Activated B cell treated with CpG ODN at 0.5 μM for 24 hours (primary cell): ENCODE results near the gene C6orf141. TPM values are rescaled to one million over a fixed set of nuclear protein-coding genes. Genes with fewer than 3 reads are reported as not detected.
A peak's percentile ranks its signal among the peaks of the same experiment; 100 is the strongest.

ENCODE experiments used
- ATAC-seq: fragments of 200-7000 bp; cut with Tn5 transposase; one replicate; pipeline ENCODE4 v1.10.0; 2021; ENCODE audit warnings: low read depth, mild to moderate bottlenecking, moderate library complexity
- CTCF ChIA-PET: fragments of 350-600 bp; sonication (Branson Sonifier 250); formaldehyde crosslinking; loops from one replicate; lab custom pipeline; 2021; ENCODE audit warnings: antibody characterized with exemption; lab: Charles Lee
- POLR2A ChIA-PET: fragments of 350-600 bp; sonication (Branson Sonifier 250); formaldehyde crosslinking; loops from one replicate; lab custom pipeline; 2021; ENCODE audit warnings: antibody characterized with exemption; lab: Charles Lee
- DNase-seq: peaks from one replicate; pipeline ENCODE4 v3.0.0; 2022
- H3K27ac Mint-ChIP-seq: one replicate; pipeline ENCODE4 v1.8.0; 2020; ENCODE audit warnings: mixed read lengths
- H3K27me3 Mint-ChIP-seq: one replicate; pipeline ENCODE4 v1.8.0; 2021; ENCODE audit warnings: mixed read lengths
- H3K36me3 Mint-ChIP-seq: one replicate; pipeline ENCODE4 v1.8.0; 2021; ENCODE audit warnings: low read depth, mixed read lengths
- H3K4me1 Mint-ChIP-seq: one replicate; pipeline ENCODE4 v1.8.0; 2021; ENCODE audit warnings: mixed read lengths
- H3K4me3 Mint-ChIP-seq: one replicate; pipeline ENCODE4 v1.8.0; 2020; ENCODE audit warnings: mild to moderate bottlenecking, mixed read lengths
- H3K9me3 Mint-ChIP-seq: one replicate; pipeline ENCODE4 v1.8.0; 2020; ENCODE audit warnings: mixed read lengths
- CTCF ChIP-seq: fragments of 200-600 bp; IDR thresholded peaks from one replicate; pipeline ENCODE4 v1.8.0; 2022; ENCODE audit warnings: antibody characterized with exemption, mild to moderate bottlenecking
- intact Hi-C: fragments of 100-400 bp; cut with micrococcal nuclease; formaldehyde crosslinking; loops from one replicate; pipeline ENCODE4 v1.15.1; 2024
- total RNA-seq: library from RNA; stranded (reverse); gene quantifications from 2 replicates; pipeline ENCODE4 v1.2.3, GENCODE V29; 2022

Gene C6orf141
- total RNA-seq, result not detected in 2 replicates

- Mint-ChIP-seq H3K4me3 (peak within 1 kb of the TSS; percentile 69), H3K27ac (no peak within 1 kb of the TSS), H3K36me3 (no peaks in the 10 kb centered on the region), H3K27me3 (peaks cover 42% of the 10 kb centered on the region), H3K4me1 (peaks cover 19% of the 10 kb centered on the region), H3K9me3 (no peaks in the 10 kb centered on the region)
- TF ChIP-seq CTCF, result no peak
- intact Hi-C loops, result no loop called here
- ATAC-seq (no peak), DNase-seq (no peak)
- CTCF ChIA-PET, result interaction anchor here (1.4 kb wide), 1 partner anchor 15 kb away, joined by 3 read pairs; no protein-coding TSS in a partner anchor
- POLR2A ChIA-PET, result no interaction called here
Measured at GRCh38 chr6:49550492-49551077, at the start of gene C6orf141. C6orf141 (plus strand) TSS chr6:49550668; CDS start chr6:49550793, 125 bp downstream.

- TF ChIP-seq CTCF, result no peak
- Mint-ChIP-seq H3K4me1 (no peaks in the 10 kb centered on the region), H3K4me3 (no peak overlapping the region), H3K36me3 (no peaks in the 10 kb centered on the region), H3K27ac (no peak overlapping the region), H3K27me3 (peaks cover 3% of the 10 kb centered on the region), H3K9me3 (no peaks in the 10 kb centered on the region)
- CTCF ChIA-PET, result no interaction called here
- intact Hi-C loops, result no loop called here
- ATAC-seq (no peak), DNase-seq (no peak)
- POLR2A ChIA-PET, result no interaction called here
Measured at GRCh38 chr6:49504666-49505065, 45.8 kb upstream of the C6orf141 start.

- peaks cover 7% of the 10 kb centered on the region for H3K27me3 Mint-ChIP-seq
- H3K36me3 Mint-ChIP-seq, result no peaks in the 10 kb centered on the region
- H3K4me3 Mint-ChIP-seq, result no peak overlapping the region
- no peak overlapping the region for H3K27ac Mint-ChIP-seq
- no peak for DNase-seq
- no peak for TF ChIP-seq CTCF
- ATAC-seq, result no peak
- no peaks in the 10 kb centered on the region for H3K9me3 Mint-ChIP-seq
- POLR2A ChIA-PET, result no interaction called here
- H3K4me1 Mint-ChIP-seq, result no peaks in the 10 kb centered on the region
- CTCF ChIA-PET, result no interaction called here
- intact Hi-C loops, result no loop called here
Measured at GRCh38 chr6:49506569-49507111, 43.8 kb upstream of the C6orf141 start.

DNA sequence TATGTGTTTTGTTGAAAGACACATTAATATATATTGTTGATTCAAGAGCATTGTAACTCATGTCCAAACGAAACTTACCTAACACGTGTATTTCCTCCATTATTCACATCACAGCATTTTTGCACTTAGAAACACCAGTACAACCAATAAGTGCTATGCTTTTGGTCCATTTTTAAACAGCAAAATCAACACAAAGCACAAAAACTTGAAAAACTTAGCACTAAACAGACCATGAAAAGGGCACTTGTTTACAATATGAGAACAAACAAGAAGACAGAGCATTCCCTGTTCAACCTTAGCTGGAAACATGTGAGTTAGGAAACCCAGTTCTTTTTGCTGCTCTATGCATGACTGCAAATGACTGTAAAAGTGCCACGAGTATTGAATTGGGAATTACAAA, 41.1 kb upstream of the C6orf141 start:
- Mint-ChIP-seq H3K27ac (no peak overlapping the region), H3K27me3 (peaks cover 8% of the 10 kb centered on the region), H3K4me3 (no peak overlapping the region), H3K9me3 (no peaks in the 10 kb centered on the region), H3K36me3 (no peaks in the 10 kb centered on the region), H3K4me1 (no peaks in the 10 kb centered on the region)
- intact Hi-C loops, result no loop called here
- ChIA-PET POLR2A (no interaction called here), CTCF (interaction anchor here (1.4 kb wide), 1 partner anchor 23 kb away, joined by 4 read pairs; no protein-coding TSS in a partner anchor)
- no peak for TF ChIP-seq CTCF
- no peak for ATAC-seq
- DNase-seq, result no peak

GRCh38 chr6:49513153-49513989, 37.1 kb upstream of the C6orf141 start:
- ATAC-seq (no peak), DNase-seq (no peak)
- Mint-ChIP-seq H3K4me1 (no peaks in the 10 kb centered on the region), H3K9me3 (no peaks in the 10 kb centered on the region), H3K4me3 (no peak overlapping the region), H3K27me3 (peaks cover 8% of the 10 kb centered on the region), H3K36me3 (no peaks in the 10 kb centered on the region), H3K27ac (no peak overlapping the region)
- intact Hi-C loops, result no loop called here
- ChIA-PET CTCF (no interaction called here), POLR2A (no interaction called here)
- no peak for TF ChIP-seq CTCF
